CD8-positive, alpha-beta memory T cell (primary cell): Measurements from ENCODE around the gene XAB2. TPM values are rescaled to one million over a fixed set of nuclear protein-coding genes. Genes with fewer than 3 reads are reported as not detected.
"Not testable (repeated sequence)": the region's sequence is repeated elsewhere in the genome, so short reads cannot be mapped to it uniquely, and the experiment has no call there.

Experiments
- CTCF ChIA-PET: fragments of 350-600 bp; sonication (Branson Sonifier 250); formaldehyde crosslinking; loops from one replicate; lab custom pipeline; 2021; ENCODE audit warnings: antibody characterized with exemption; lab: Charles Lee
- POLR2A ChIA-PET: fragments of 350-600 bp; sonication (Branson Sonifier 250); formaldehyde crosslinking; loops from one replicate; lab custom pipeline; 2021; ENCODE audit warnings: antibody characterized with exemption; lab: Charles Lee
- DNase-seq, 5 donors: peaks; one replicate each; pipeline versions ENCODE4 v3.0.0 to v3.0.0-alpha.2; 2020 to 2022; ENCODE audit warnings: mixed read lengths in 1 of 5
- H3K27ac ChIP-seq: one replicate; pipeline ENCODE4 v1.7.0; 2013; ENCODE audit warnings: low read depth, mild to moderate bottlenecking, low read length, moderate library complexity
- H3K27me3 ChIP-seq: 2 replicates; pipeline ENCODE4 v1.7.0; 2013; ENCODE audit warnings: low read length, mild to moderate bottlenecking; ENCODE audit not compliant: insufficient read depth, poor library complexity, severe bottlenecking
- H3K36me3 ChIP-seq: 2 replicates; pipeline ENCODE4 v1.7.0; 2013; ENCODE audit warnings: mild to moderate bottlenecking, low read length, moderate library complexity; ENCODE audit not compliant: insufficient read depth
- H3K4me1 ChIP-seq: 2 replicates; pipeline ENCODE4 v1.7.0; 2013; ENCODE audit warnings: mild to moderate bottlenecking, low read length, moderate library complexity; ENCODE audit not compliant: insufficient read depth
- H3K4me3 ChIP-seq: 2 replicates; pipeline ENCODE4 v1.7.0; 2013; ENCODE audit warnings: mild to moderate bottlenecking, low read length
- H3K9me3 ChIP-seq: 2 replicates; pipeline ENCODE4 v1.7.0; 2013; ENCODE audit warnings: mild to moderate bottlenecking, low read length
- H3K27ac Mint-ChIP-seq, 8 donors: one replicate each; pipeline ENCODE4 v1.8.0; 2020 to 2021; ENCODE audit warnings: mixed read lengths in 8 of 8, mild to moderate bottlenecking in 6 of 8, inconsistent platforms in 3 of 8, moderate library complexity in 3 of 8
- H3K27me3 Mint-ChIP-seq, 2 donors: one replicate each; pipeline ENCODE4 v1.8.0; 2020 to 2021; ENCODE audit warnings: mixed read lengths in 2 of 2, mild to moderate bottlenecking in 1 of 2, moderate library complexity in 1 of 2
- H3K36me3 Mint-ChIP-seq, 3 donors: one replicate each; pipeline ENCODE4 v1.8.0; 2020 to 2021; ENCODE audit warnings: mixed read lengths in 3 of 3, inconsistent platforms in 1 of 3, mild to moderate bottlenecking in 1 of 3
- H3K4me1 Mint-ChIP-seq, 3 donors: one replicate each; pipeline ENCODE4 v1.8.0; 2020 to 2021; ENCODE audit warnings: mixed read lengths in 3 of 3, inconsistent platforms in 1 of 3, mild to moderate bottlenecking in 1 of 3
- H3K4me3 Mint-ChIP-seq, 7 donors: one replicate each; pipeline ENCODE4 v1.8.0; 2020 to 2021; ENCODE audit warnings: mixed read lengths in 7 of 7, mild to moderate bottlenecking in 6 of 7, moderate library complexity in 4 of 7, inconsistent platforms in 2 of 7
- H3K9me3 Mint-ChIP-seq, 5 donors: one replicate each; pipeline ENCODE4 v1.8.0; 2020 to 2022; ENCODE audit warnings: mixed read lengths in 5 of 5, mild to moderate bottlenecking in 3 of 5, moderate library complexity in 2 of 5, inconsistent platforms in 1 of 5
- polyA plus RNA-seq: library from polyadenylated mRNA; unstranded; fragments of 300-500 nt; fragmentation: Illumina TruSeq; gene quantifications from one replicate; pipeline ENCODE4 v1.2.3, GENCODE V29; 2021
- total RNA-seq, 2 experiments: library from RNA; stranded (reverse); gene quantifications; one replicate each; pipeline ENCODE4 v1.2.3, GENCODE V29; 2021

The XAB2 gene
- total and polyA plus RNA-seq, 3 experiments from 2014 or later: 8.8 to 47.6 (median 46.0) TPM

GRCh38 chr19:7648265-7649014 lies 19.1 kb upstream of the XAB2 start:
- ChIA-PET CTCF (interaction anchor here (1.3 to 6.4 kb wide), 3 partner anchors 25 to 152 kb away, joined by 3 to 33 read pairs (median 5); partner anchors contain the start of gene TRAPPC5), POLR2A (interaction anchor here (0.7 kb wide), 1 partner anchor 9 kb away, joined by 3 read pairs; no protein-coding TSS in a partner anchor)
- Histone ChIP-seq H3K4me3 (no peak overlapping the region), H3K27me3 (no peaks in the 10 kb centered on the region), H3K36me3 (no peaks in the 10 kb centered on the region), H3K9me3 (no peaks in the 10 kb centered on the region), H3K27ac (no peak overlapping the region), H3K4me1 (peaks cover 7% of the 10 kb centered on the region)
- no peak overlapping the region for H3K4me3 Mint-ChIP-seq
- peaks cover 9 to 17% (median 11%) of the 10 kb centered on the region in 3 donors for H3K4me1 Mint-ChIP-seq
- no peak overlapping the region for H3K27ac Mint-ChIP-seq
- DNase-seq: no peak
- H3K36me3 Mint-ChIP-seq: peaks cover 0 to 30% (median 2%) of the 10 kb centered on the region in 3 donors
- peaks cover 0 to 5% of the 10 kb centered on the region in 2 donors for H3K27me3 Mint-ChIP-seq
- no peaks in the 10 kb centered on the region for H3K9me3 Mint-ChIP-seq

- no peaks in the 10 kb centered on the region for H3K9me3 ChIP-seq
- H3K4me1 ChIP-seq: peaks cover 4% of the 10 kb centered on the region
- H3K36me3 ChIP-seq: no peaks in the 10 kb centered on the region
- no peak overlapping the region for H3K4me3 Mint-ChIP-seq
- peaks cover 0 to 36% (median 2%) of the 10 kb centered on the region in 3 donors for H3K36me3 Mint-ChIP-seq
- H3K4me3 ChIP-seq: no peak overlapping the region
- peaks cover 2 to 8% (median 3%) of the 10 kb centered on the region in 3 donors for H3K4me1 Mint-ChIP-seq
- H3K27ac Mint-ChIP-seq: no peak overlapping the region
- no peaks in the 10 kb centered on the region for H3K27me3 Mint-ChIP-seq
- no peaks in the 10 kb centered on the region for H3K9me3 Mint-ChIP-seq
- POLR2A ChIA-PET: no interaction called here
- H3K27me3 ChIP-seq: no peaks in the 10 kb centered on the region
- CTCF ChIA-PET: interaction anchor here (6.4 kb wide), 1 partner anchor 34 kb away, joined by 33 read pairs; the partner anchor contains the start of gene TRAPPC5
- H3K27ac ChIP-seq: no peak overlapping the region
- no peak for DNase-seq
These were observed 17.8 kb upstream of the XAB2 start for GRCh38 chr19:7647156-7647555.

DNA sequence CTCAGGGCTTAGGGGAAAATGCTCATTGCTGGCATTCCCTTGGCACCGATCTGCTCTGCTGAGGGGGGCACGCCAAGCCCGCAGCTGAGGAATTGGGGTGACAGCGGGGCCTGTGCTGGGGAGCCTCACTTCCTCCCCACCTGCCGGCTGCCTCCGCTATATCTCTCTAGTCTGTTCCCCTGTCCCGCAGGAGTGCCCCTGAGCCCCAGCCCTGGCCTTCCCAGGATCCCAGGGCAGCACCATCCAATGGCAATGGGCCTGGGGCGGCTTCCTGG lies 17.0 kb upstream of the XAB2 start:
- Histone ChIP-seq H3K36me3 (no peaks in the 10 kb centered on the region), H3K9me3 (no peaks in the 10 kb centered on the region), H3K4me1 (no peaks in the 10 kb centered on the region), H3K27me3 (no peaks in the 10 kb centered on the region), H3K27ac (no peak overlapping the region), H3K4me3 (no peak overlapping the region)
- ChIA-PET POLR2A (no interaction called here), CTCF (no interaction called here)
- Mint-ChIP-seq H3K27ac (no peak overlapping the region), H3K4me3 (no peak overlapping the region), H3K36me3 (peaks cover 0 to 38% (median 2%) of the 10 kb centered on the region in 3 donors), H3K4me1 (peaks cover 0 to 4% (median 0%) of the 10 kb centered on the region in 3 donors), H3K9me3 (no peaks in the 10 kb centered on the region), H3K27me3 (no peaks in the 10 kb centered on the region)
- no peak for DNase-seq

- Mint-ChIP-seq H3K27me3 (no peaks in the 10 kb centered on the region), H3K27ac (peak overlapping the region in 2 of 8 donors; percentile 73 to 76), H3K4me1 (peaks cover 0 to 4% (median 0%) of the 10 kb centered on the region in 3 donors), H3K9me3 (no peaks in the 10 kb centered on the region), H3K36me3 (peaks cover 0 to 43% (median 2%) of the 10 kb centered on the region in 3 donors), H3K4me3 (no peak overlapping the region)
- no peak overlapping the region for H3K27ac ChIP-seq
- no peak for DNase-seq
- ChIA-PET CTCF (no interaction called here), POLR2A (no interaction called here)
- no peaks in the 10 kb centered on the region for H3K9me3 ChIP-seq
- H3K36me3 ChIP-seq: no peaks in the 10 kb centered on the region
- no peak overlapping the region for H3K4me3 ChIP-seq
- no peaks in the 10 kb centered on the region for H3K27me3 ChIP-seq
- H3K4me1 ChIP-seq: no peaks in the 10 kb centered on the region
These were observed 16.5 kb upstream of the XAB2 start for GRCh38 chr19:7645656-7646425.

DNA sequence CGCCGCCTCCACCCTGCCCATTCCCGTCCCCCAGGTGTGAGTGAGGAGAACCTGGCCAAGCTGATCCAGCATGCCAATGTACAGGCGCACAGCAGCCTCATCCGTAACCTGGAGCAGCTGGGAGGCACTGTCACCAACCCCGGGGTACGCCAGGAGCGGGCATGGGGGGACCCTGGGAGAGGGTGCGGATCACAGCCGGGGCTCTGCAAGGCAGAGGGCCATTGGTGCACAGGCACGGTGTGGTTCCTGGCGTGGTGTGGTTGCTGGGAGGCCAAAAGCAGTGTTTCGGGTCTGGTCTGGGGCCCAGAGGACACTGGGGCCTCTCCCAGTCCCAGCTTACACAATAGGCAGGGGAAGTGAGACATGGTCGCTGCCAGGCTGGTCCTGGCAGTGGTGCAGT lies 15.8 kb upstream of the XAB2 start:
- no peak for DNase-seq
- no peaks in the 10 kb centered on the region for H3K4me1 ChIP-seq
- H3K27ac ChIP-seq: no peak overlapping the region
- Mint-ChIP-seq H3K9me3 (no peaks in the 10 kb centered on the region), H3K4me1 (peaks cover under 1 to 8% (median 4%) of the 10 kb centered on the region in 3 donors), H3K4me3 (no peak overlapping the region), H3K27ac (peak overlapping the region in 1 of 8 donors; percentile 76), H3K27me3 (no peaks in the 10 kb centered on the region), H3K36me3 (peaks cover 0 to 48% (median 4%) of the 10 kb centered on the region in 3 donors)
- ChIA-PET POLR2A (no interaction called here), CTCF (no interaction called here)
- no peaks in the 10 kb centered on the region for H3K27me3 ChIP-seq
- H3K9me3 ChIP-seq: no peaks in the 10 kb centered on the region
- no peaks in the 10 kb centered on the region for H3K36me3 ChIP-seq
- no peak overlapping the region for H3K4me3 ChIP-seq

DNA sequence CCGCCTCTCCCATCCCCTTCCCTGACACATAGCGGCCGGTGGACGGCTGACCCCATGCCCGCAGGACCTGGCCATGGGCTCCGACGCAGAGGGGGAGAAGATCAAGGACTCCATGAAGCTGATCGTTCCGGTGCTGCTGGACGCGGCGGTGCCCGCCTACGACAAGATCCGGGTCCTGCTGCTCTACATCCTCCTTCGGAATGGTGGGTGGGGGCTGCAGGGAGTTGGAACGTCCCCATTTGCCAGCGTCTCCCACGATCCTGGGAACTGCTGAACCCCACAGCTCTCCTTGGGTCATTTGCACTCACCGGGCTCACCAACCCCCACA lies 15.2 kb upstream of the XAB2 start:
- Histone ChIP-seq H3K27me3 (no peaks in the 10 kb centered on the region), H3K4me1 (no peaks in the 10 kb centered on the region), H3K27ac (no peak overlapping the region), H3K9me3 (no peaks in the 10 kb centered on the region), H3K36me3 (no peaks in the 10 kb centered on the region), H3K4me3 (no peak overlapping the region)
- CTCF ChIA-PET: no interaction called here
- Mint-ChIP-seq H3K27me3 (no peaks in the 10 kb centered on the region), H3K4me3 (no peak overlapping the region), H3K27ac (no peak overlapping the region), H3K9me3 (no peaks in the 10 kb centered on the region), H3K36me3 (peaks cover 0 to 54% (median 9%) of the 10 kb centered on the region in 3 donors), H3K4me1 (peaks cover 7 to 15% (median 10%) of the 10 kb centered on the region in 3 donors)
- POLR2A ChIA-PET: no interaction called here
- no peak for DNase-seq

- H3K27ac ChIP-seq, H3K9me3 ChIP-seq, POLR2A ChIA-PET, H3K36me3 ChIP-seq, H3K27me3 ChIP-seq, H3K4me3 Mint-ChIP-seq, H3K4me1 ChIP-seq, CTCF ChIA-PET, H3K4me3 ChIP-seq, H3K27me3 Mint-ChIP-seq, H3K9me3 Mint-ChIP-seq: not testable (repeated sequence)
- Mint-ChIP-seq H3K4me1 (peaks cover 9 to 16% (median 16%) of the 10 kb centered on the region in 3 donors), H3K36me3 (peaks cover 0 to 55% (median 10%) of the 10 kb centered on the region in 3 donors), H3K27ac (peak overlapping the region in 2 of 8 donors; percentile 6 to 61)
- DNase-seq: peak in 3 of 5 donors; percentile 18 to 45 (median 24)
These were observed 14.5 kb upstream of the XAB2 start for GRCh38 chr19:7643629-7644549.
